HepG2 (cell line): ENCODE results near the gene VEZF1. TPM values are rescaled to one million over a fixed set of nuclear protein-coding genes. Genes with fewer than 3 reads are reported as not detected.
A peak's percentile ranks its signal among the peaks of the same experiment; 100 is the strongest.

Source experiments
- ARID3A ChIP-seq: IDR thresholded peaks from 2 replicates; pipeline ENCODE4 v1.6.1; 2012; ENCODE audit warnings: low read depth, low read length, improper control_type of control experiment
- CEBPG ChIP-seq: IDR thresholded peaks from 2 replicates; pipeline ENCODE4 v1.6.1; 2016
- FLYWCH1 ChIP-seq: sonication (generic); formaldehyde crosslinking; IDR thresholded peaks from 2 replicates; pipeline ENCODE4 v1.8.1; 2023; ENCODE audit warnings: mild to moderate bottlenecking, missing genetic modification reagents
- GTF3A ChIP-seq: sonication (generic); formaldehyde crosslinking; conservative IDR thresholded peaks from 2 replicates; pipeline ENCODE4 v1.4.0; 2020; ENCODE audit warnings: mild to moderate bottlenecking, missing genetic modification reagents
- HNF4G ChIP-seq, 2 experiments: sonication (generic) in 1 of 2; formaldehyde crosslinking in 1 of 2; IDR thresholded peaks; 2 replicates each; pipeline versions ENCODE4 v1.4.0 to v1.6.1; 2011 to 2020; ENCODE audit warnings: borderline replicate concordance in 2 of 2, low read depth in 2 of 2, mild to moderate bottlenecking in 2 of 2, low read length in 1 of 2, missing genetic modification reagents in 1 of 2, moderate library complexity in 1 of 2
- MYPOP ChIP-seq: sonication (generic); formaldehyde crosslinking; IDR thresholded peaks from 2 replicates; pipeline ENCODE4 v1.8.1; 2023; ENCODE audit warnings: mild to moderate bottlenecking, moderate library complexity, missing genetic modification reagents
- NFRKB ChIP-seq: fragments of 450-650 bp; IDR thresholded peaks from 2 replicates; pipeline ENCODE4 v1.6.1; 2017
- PITX1 ChIP-seq: sonication (generic); formaldehyde crosslinking; IDR thresholded peaks from 2 replicates; pipeline ENCODE4 v1.5.1; 2020; ENCODE audit warnings: mild to moderate bottlenecking, missing genetic modification reagents
- PRPF4 ChIP-seq: fragments of 200-400 bp; formaldehyde crosslinking; IDR thresholded peaks from 2 replicates; pipeline ENCODE4 v1.6.1; 2016; ENCODE audit warnings: low read length, low read depth; ENCODE audit not compliant: poor library complexity, severe bottlenecking
- RBAK ChIP-seq: sonication (generic); formaldehyde crosslinking; IDR thresholded peaks from 2 replicates; pipeline ENCODE4 v1.5.1; 2020; ENCODE audit warnings: mild to moderate bottlenecking, missing genetic modification reagents
- REPIN1 ChIP-seq: sonication (generic); formaldehyde crosslinking; IDR thresholded peaks from 2 replicates; pipeline ENCODE4 v1.8.0; 2022; ENCODE audit warnings: missing genetic modification reagents, low read depth, mild to moderate bottlenecking, borderline replicate concordance
- SAP130 ChIP-seq: IDR thresholded peaks from 2 replicates; pipeline ENCODE4 v1.6.1; 2016; ENCODE audit warnings: low read depth
- SNRNP70 ChIP-seq: fragments of 200-400 bp; formaldehyde crosslinking; IDR thresholded peaks from 2 replicates; pipeline ENCODE4 v1.6.1; 2017; ENCODE audit warnings: mild to moderate bottlenecking, low read depth, low read length, moderate library complexity
- SP2 ChIP-seq: sonication (generic); formaldehyde crosslinking; IDR thresholded peaks from 2 replicates; pipeline ENCODE4 v1.5.1; 2020; ENCODE audit warnings: mild to moderate bottlenecking, missing genetic modification reagents
- ZNF17 ChIP-seq: sonication (generic); formaldehyde crosslinking; IDR thresholded peaks from 2 replicates; pipeline ENCODE4 v1.5.0; 2020; ENCODE audit warnings: mild to moderate bottlenecking, missing genetic modification reagents
- ZNF746 ChIP-seq: sonication (generic); formaldehyde crosslinking; IDR thresholded peaks from 2 replicates; pipeline ENCODE4 v1.8.0; 2022; ENCODE audit warnings: mild to moderate bottlenecking, missing genetic modification reagents
- ZSCAN22 ChIP-seq: sonication (generic); formaldehyde crosslinking; IDR thresholded peaks from 2 replicates; pipeline ENCODE4 v1.4.0; 2020; ENCODE audit warnings: mild to moderate bottlenecking, missing genetic modification reagents
- polyA plus RNA-seq, 8 experiments: library from polyadenylated mRNA; depleted of rRNA in 3 of 8; stranded (reverse) in 7 of 8; unstranded in 1 of 8; fragments of >200 nt; fragmentation: Illumina TruSeq in 4 of 8; extraction: Trizol in 4 of 8; gene quantifications; 2 replicates each; pipeline versions ENCODE4 v1.2.1 to v1.2.3, GENCODE V29; 2011 to 2016; ENCODE audit warnings: low read depth in 4 of 8, missing spikeins in 1 of 8, mixed read lengths in 1 of 8; ENCODE audit not compliant: insufficient read depth in 1 of 8
- total RNA-seq, 5 experiments: library from RNA; depleted of rRNA; stranded (reverse); fragments of >200 nt; fragmentation: Illumina TruSeq; extraction: Trizol; gene quantifications; 2 replicates each; pipeline ENCODE4 v1.2.3, GENCODE V29; 2016; ENCODE audit warnings: low read depth in 1 of 5
- TF ChIP-seq, protein P1 (sequence below): sonication (generic); formaldehyde crosslinking; IDR thresholded peaks from 2 replicates; pipeline ENCODE4 v1.8.0; 2022; ENCODE audit warnings: mild to moderate bottlenecking, missing genetic modification reagents, moderate library complexity
- TF ChIP-seq, protein P2 (sequence below): sonication (generic); formaldehyde crosslinking; conservative IDR thresholded peaks from 2 replicates; pipeline ENCODE4 v1.4.0; 2020; ENCODE audit warnings: missing genetic modification reagents
- TF ChIP-seq, protein P3 (sequence below): sonication (generic); formaldehyde crosslinking; IDR thresholded peaks from 2 replicates; pipeline ENCODE4 v1.5.1; 2020; ENCODE audit warnings: missing genetic modification reagents, mild to moderate bottlenecking, borderline replicate concordance

The VEZF1 gene
- total and polyA plus RNA-seq, 2 of the 13 experiments (the other 11 are each of a cell fraction or from before 2014, with no cell fraction given), result 45.9 to 49.7 TPM

GRCh38 chr17:57987581-57988300 is at the start of gene VEZF1 (continued):
- 0 out of 2 replicates have a peak, but pooled peaks have one; percentile 41 for TF ChIP-seq MYPOP (CRISPR knock-in tag)
- peak; percentile 92 for TF ChIP-seq PITX1 (CRISPR knock-in tag)
- TF ChIP-seq CEBPG, result no peak
- TF ChIP-seq ARID3A, result no peak
- no peak for TF ChIP-seq RBAK (CRISPR knock-in tag)
- TF ChIP-seq NFRKB, result no peak
- TF ChIP-seq REPIN1 (CRISPR knock-in tag), result peak; percentile 62; the same call in 1 of the 2 replicates
- TF ChIP-seq HNF4G (IDR thresholded peaks at IDR 0.05; ENCODE audit: borderline replicate concordance, low read depth, low read length), result no peak; the same call in 1 of the 2 replicates
- no peak; the same call in 1 of the 2 replicates for TF ChIP-seq HNF4G (CRISPR knock-in tag; IDR thresholded peaks at IDR 0.05; ENCODE audit: borderline replicate concordance, low read depth)
- TF ChIP-seq PRPF4, result no peak
- TF ChIP-seq GTF3A (CRISPR knock-in tag), result no peak; the same call in 1 of the 2 replicates
- no peak for TF ChIP-seq ZSCAN22
- no peak for TF ChIP-seq FLYWCH1 (CRISPR knock-in tag)
- peak; percentile 43 for TF ChIP-seq SAP130 (CRISPR knock-in tag)
- TF ChIP-seq, protein P1, sequence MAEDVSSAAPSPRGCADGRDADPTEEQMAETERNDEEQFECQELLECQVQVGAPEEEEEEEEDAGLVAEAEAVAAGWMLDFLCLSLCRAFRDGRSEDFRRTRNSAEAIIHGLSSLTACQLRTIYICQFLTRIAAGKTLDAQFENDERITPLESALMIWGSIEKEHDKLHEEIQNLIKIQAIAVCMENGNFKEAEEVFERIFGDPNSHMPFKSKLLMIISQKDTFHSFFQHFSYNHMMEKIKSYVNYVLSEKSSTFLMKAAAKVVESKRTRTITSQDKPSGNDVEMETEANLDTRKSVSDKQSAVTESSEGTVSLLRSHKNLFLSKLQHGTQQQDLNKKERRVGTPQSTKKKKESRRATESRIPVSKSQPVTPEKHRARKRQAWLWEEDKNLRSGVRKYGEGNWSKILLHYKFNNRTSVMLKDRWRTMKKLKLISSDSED, result no peak
- TF ChIP-seq, protein P2, sequence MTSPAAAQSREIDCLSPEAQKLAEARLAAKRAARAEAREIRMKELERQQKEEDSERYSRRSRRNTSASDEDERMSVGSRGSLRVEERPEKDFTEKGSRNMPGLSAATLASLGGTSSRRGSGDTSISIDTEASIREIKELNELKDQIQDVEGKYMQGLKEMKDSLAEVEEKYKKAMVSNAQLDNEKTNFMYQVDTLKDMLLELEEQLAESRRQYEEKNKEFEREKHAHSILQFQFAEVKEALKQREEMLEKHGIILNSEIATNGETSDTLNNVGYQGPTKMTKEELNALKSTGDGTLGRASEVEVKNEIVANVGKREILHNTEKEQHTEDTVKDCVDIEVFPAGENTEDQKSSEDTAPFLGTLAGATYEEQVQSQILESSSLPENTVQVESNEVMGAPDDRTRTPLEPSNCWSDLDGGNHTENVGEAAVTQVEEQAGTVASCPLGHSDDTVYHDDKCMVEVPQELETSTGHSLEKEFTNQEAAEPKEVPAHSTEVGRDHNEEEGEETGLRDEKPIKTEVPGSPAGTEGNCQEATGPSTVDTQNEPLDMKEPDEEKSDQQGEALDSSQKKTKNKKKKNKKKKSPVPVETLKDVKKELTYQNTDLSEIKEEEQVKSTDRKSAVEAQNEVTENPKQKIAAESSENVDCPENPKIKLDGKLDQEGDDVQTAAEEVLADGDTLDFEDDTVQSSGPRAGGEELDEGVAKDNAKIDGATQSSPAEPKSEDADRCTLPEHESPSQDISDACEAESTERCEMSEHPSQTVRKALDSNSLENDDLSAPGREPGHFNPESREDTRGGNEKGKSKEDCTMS (CRISPR knock-in tag), result no peak
- TF ChIP-seq SNRNP70, result no peak
- no peak for TF ChIP-seq ZNF746 (CRISPR knock-in tag)
- TF ChIP-seq, protein P3, sequence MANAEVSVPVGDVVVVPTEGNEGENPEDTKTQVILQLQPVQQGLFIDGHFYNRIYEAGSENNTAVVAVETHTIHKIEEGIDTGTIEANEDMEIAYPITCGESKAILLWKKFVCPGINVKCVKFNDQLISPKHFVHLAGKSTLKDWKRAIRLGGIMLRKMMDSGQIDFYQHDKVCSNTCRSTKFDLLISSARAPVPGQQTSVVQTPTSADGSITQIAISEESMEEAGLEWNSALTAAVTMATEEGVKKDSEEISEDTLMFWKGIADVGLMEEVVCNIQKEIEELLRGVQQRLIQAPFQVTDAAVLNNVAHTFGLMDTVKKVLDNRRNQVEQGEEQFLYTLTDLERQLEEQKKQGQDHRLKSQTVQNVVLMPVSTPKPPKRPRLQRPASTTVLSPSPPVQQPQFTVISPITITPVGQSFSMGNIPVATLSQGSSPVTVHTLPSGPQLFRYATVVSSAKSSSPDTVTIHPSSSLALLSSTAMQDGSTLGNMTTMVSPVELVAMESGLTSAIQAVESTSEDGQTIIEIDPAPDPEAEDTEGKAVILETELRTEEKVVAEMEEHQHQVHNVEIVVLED (CRISPR knock-in tag), result no peak; the same call in 1 of the 2 replicates
- no peak; the same call in 1 of the 2 replicates for TF ChIP-seq SP2 (CRISPR knock-in tag)
- TF ChIP-seq ZNF17, result no peak
